CD14-positive monocyte (primary cell): ENCODE results near the gene OR52D1. TPM values are rescaled to one million over a fixed set of nuclear protein-coding genes. Genes with fewer than 3 reads are reported as not detected.
A peak's percentile ranks its signal among the peaks of the same experiment; 100 is the strongest.

ENCODE experiments used
- DNase-seq, 3 donors: peaks; one replicate each; pipeline ENCODE4 v3.0.0-alpha.2; 2011 to 2022
- H2AFZ ChIP-seq: 2 replicates; pipeline ENCODE4 v1.6.0; 2012; ENCODE audit warnings: mild to moderate bottlenecking, low read depth, low read length, inconsistent platforms; ENCODE audit not compliant: insufficient read depth, poor library complexity, severe bottlenecking
- H3K27ac ChIP-seq, 2 donors: 1 replicate in 1 of 2; 2 replicates in 1 of 2; pipeline ENCODE4 v1.5.1; 2012 to 2013; ENCODE audit warnings: low read length in 2 of 2, control low read depth in 1 of 2, inconsistent platforms in 1 of 2, low read depth in 1 of 2, mild to moderate bottlenecking in 1 of 2
- H3K27me3 ChIP-seq, 2 donors: one replicate each; pipeline versions ENCODE4 v1.6.0 to v1.6.1; 2011 to 2013; ENCODE audit warnings: low read length in 2 of 2; ENCODE audit not compliant: control insufficient read depth in 2 of 2, insufficient read depth in 2 of 2
- H3K36me3 ChIP-seq, 2 donors: replicated peaks in 1 of 2; 1 replicate in 1 of 2; 2 replicates in 1 of 2; pipeline versions ENCODE4 v1.5.1 to v1.6.1; 2012 to 2013; ENCODE audit warnings: low read length in 2 of 2, control low read depth in 1 of 2, inconsistent platforms in 1 of 2, mild to moderate bottlenecking in 1 of 2; ENCODE audit not compliant: insufficient read depth in 2 of 2, control insufficient read depth in 1 of 2
- H3K4me1 ChIP-seq, 2 donors: 1 replicate in 1 of 2; 2 replicates in 1 of 2; pipeline versions ENCODE4 v1.5.1 to v1.6.1; 2012 to 2013; ENCODE audit warnings: low read length in 2 of 2, control low read depth in 1 of 2, inconsistent platforms in 1 of 2, mild to moderate bottlenecking in 1 of 2, moderate library complexity in 1 of 2; ENCODE audit not compliant: insufficient read depth in 2 of 2, control insufficient read depth in 1 of 2
- H3K4me2 ChIP-seq: replicated peaks from 2 replicates; pipeline ENCODE3; 2012; ENCODE audit warnings: low read length, moderate library complexity, mild to moderate bottlenecking; ENCODE audit not compliant: poor library complexity, severe bottlenecking; ENCODE audit errors: extremely low read depth
- H3K4me3 ChIP-seq, 3 experiments: fragments of 200-600 bp in 1 of 3; sonication (generic) in 1 of 3; replicated peaks in 1 of 3; 1 replicate in 2 of 3; 2 replicates in 1 of 3; pipeline ENCODE4 v1.5.1; 2011 to 2013; ENCODE audit warnings: low read length in 3 of 3, mild to moderate bottlenecking in 3 of 3, control low read depth in 2 of 3, low read depth in 2 of 3, inconsistent platforms in 1 of 3, moderate library complexity in 1 of 3
- H3K79me2 ChIP-seq: 2 replicates; pipeline ENCODE4 v1.6.0; 2012; ENCODE audit warnings: mild to moderate bottlenecking, control low read depth, inconsistent platforms, low read length, moderate library complexity; ENCODE audit not compliant: insufficient read depth
- H3K9ac ChIP-seq: 2 replicates; pipeline ENCODE4 v1.6.0; 2017; ENCODE audit warnings: low read length, mild to moderate bottlenecking; ENCODE audit not compliant: insufficient read depth, poor library complexity, severe bottlenecking
- H3K9me3 ChIP-seq, 2 donors: replicated peaks in 1 of 2; 1 replicate in 1 of 2; 2 replicates in 1 of 2; pipeline versions ENCODE4 v1.5.1 to v1.6.1; 2012 to 2013; ENCODE audit warnings: low read length in 2 of 2, control low read depth in 1 of 2; ENCODE audit not compliant: control insufficient read depth in 1 of 2, insufficient read depth in 1 of 2
- H4K20me1 ChIP-seq: 2 replicates; pipeline ENCODE4 v1.6.0; 2012; ENCODE audit warnings: mild to moderate bottlenecking, low read length, control low read depth, moderate library complexity; ENCODE audit not compliant: insufficient read depth
- H3K27ac Mint-ChIP-seq, 7 donors: one replicate each; pipeline ENCODE4 v1.8.0; 2020; ENCODE audit warnings: mild to moderate bottlenecking in 7 of 7, mixed read lengths in 7 of 7, moderate library complexity in 6 of 7, inconsistent platforms in 2 of 7
- H3K27me3 Mint-ChIP-seq, 3 donors: one replicate each; pipeline ENCODE4 v1.8.0; 2021 to 2022; ENCODE audit warnings: low read depth in 3 of 3, mild to moderate bottlenecking in 3 of 3, mixed read lengths in 3 of 3, moderate library complexity in 3 of 3, inconsistent platforms in 1 of 3
- H3K36me3 Mint-ChIP-seq, 2 donors: one replicate each; pipeline ENCODE4 v1.8.0; 2020; ENCODE audit warnings: mixed read lengths in 2 of 2, inconsistent platforms in 1 of 2, mild to moderate bottlenecking in 1 of 2
- H3K4me1 Mint-ChIP-seq: one replicate; pipeline ENCODE4 v1.8.0; 2020; ENCODE audit warnings: mild to moderate bottlenecking, mixed read lengths
- H3K4me3 Mint-ChIP-seq, 2 donors: one replicate each; pipeline ENCODE4 v1.8.0; 2020; ENCODE audit warnings: mild to moderate bottlenecking in 2 of 2, mixed read lengths in 2 of 2, moderate library complexity in 1 of 2
- H3K9me3 Mint-ChIP-seq, 7 donors: one replicate each; pipeline ENCODE4 v1.8.0; 2020 to 2022; ENCODE audit warnings: mixed read lengths in 7 of 7, mild to moderate bottlenecking in 6 of 7, moderate library complexity in 6 of 7, inconsistent platforms in 2 of 7
- CTCF ChIP-seq: fragments of 200-600 bp; IDR thresholded peaks from one replicate; pipeline ENCODE4 v1.8.0; 2022; ENCODE audit warnings: antibody characterized with exemption, mild to moderate bottlenecking
- WGBS: methylation state at CpG from one replicate; pipeline ENCODE4 v1.1.5; 2013; ENCODE audit warnings: missing lambda C conversion rate; ENCODE audit not compliant: insufficient coverage; 5-methylcytosine and 5-hydroxymethylcytosine counted together
- intact Hi-C, 2 donors: fragments of 100-400 bp; cut with micrococcal nuclease; formaldehyde crosslinking; loops; one replicate each; pipeline versions ENCODE4 v1.15.0 to v1.15.1; 2023
- polyA plus RNA-seq, 3 donors: library from polyadenylated mRNA; depleted of rRNA in 1 of 3; unstranded in 2 of 3; stranded (reverse) in 1 of 3; fragments of 300-500 nt in 2 of 3; fragments of >200 nt in 1 of 3; fragmentation: Illumina TruSeq in 2 of 3; gene quantifications; 1 replicate in 2 of 3; 2 replicates in 1 of 3; pipeline ENCODE4 v1.2.3, GENCODE V29; 2012 to 2021

Gene OR52D1
- polyA plus RNA-seq, 3 donors: not detected

- no peak for DNase-seq
- no peak overlapping the region for H3K9ac ChIP-seq
- Mint-ChIP-seq H3K4me1 (no peaks in the 10 kb centered on the region), H3K9me3 (peaks cover 0 to 2% (median 0%) of the 10 kb centered on the region in 7 donors), H3K4me3 (no peak overlapping the region), H3K36me3 (no peaks in the 10 kb centered on the region), H3K27ac (peak overlapping the region in 1 of 7 donors; percentile 23), H3K27me3 (no peaks in the 10 kb centered on the region)
- H3K4me2 ChIP-seq: no peak overlapping the region
- WGBS: 100% methylated on average over 1 of the region's 4 CpGs
- no peaks in the 10 kb centered on the region for H3K9me3 ChIP-seq
- no peaks in the 10 kb centered on the region for H3K79me2 ChIP-seq
- no peak overlapping the region for H2AFZ ChIP-seq
- no peak for TF ChIP-seq CTCF
- intact Hi-C loops: no loop called here
- H3K27me3 ChIP-seq: no peaks in the 10 kb centered on the region
- H3K36me3 ChIP-seq: no peaks in the 10 kb centered on the region
- no peaks in the 10 kb centered on the region for H4K20me1 ChIP-seq
- H3K4me3 ChIP-seq: no peak overlapping the region
- no peak overlapping the region for H3K27ac ChIP-seq
- H3K4me1 ChIP-seq: no peaks in the 10 kb centered on the region
Observed at GRCh38 chr11:5449432-5449831, 39.1 kb upstream of the OR52D1 start.

- H3K4me1 ChIP-seq: no peaks in the 10 kb centered on the region
- no peaks in the 10 kb centered on the region for H3K27me3 ChIP-seq
- DNase-seq: no peak
- intact Hi-C loops: no loop called here
- H3K27me3 Mint-ChIP-seq: peaks cover 0 to 4% (median 0%) of the 10 kb centered on the region in 3 donors
- no peaks in the 10 kb centered on the region for H3K79me2 ChIP-seq
- no peak overlapping the region for H3K27ac Mint-ChIP-seq
- H3K27ac ChIP-seq: no peak overlapping the region
- H2AFZ ChIP-seq: no peak overlapping the region
- no peak for TF ChIP-seq CTCF
- H3K4me3 ChIP-seq: no peak overlapping the region
- H3K4me2 ChIP-seq: no peak overlapping the region
- H3K36me3 Mint-ChIP-seq: no peaks in the 10 kb centered on the region
- no peak overlapping the region for H3K4me3 Mint-ChIP-seq
- H4K20me1 ChIP-seq: no peaks in the 10 kb centered on the region
- H3K4me1 Mint-ChIP-seq: no peaks in the 10 kb centered on the region
- no peak overlapping the region for H3K9ac ChIP-seq
- peaks cover 5 to 10% of the 10 kb centered on the region in 2 donors for H3K9me3 ChIP-seq
- H3K36me3 ChIP-seq: no peaks in the 10 kb centered on the region
- 95% methylated on average over 13 of the region's 14 CpGs for WGBS
- H3K9me3 Mint-ChIP-seq: peaks cover 2 to 8% (median 5%) of the 10 kb centered on the region in 7 donors
Observed at GRCh38 chr11:5460983-5461621, 27.4 kb upstream of the OR52D1 start.
